ENCODE data around the gene MRGPRG. TPM values are rescaled to one million over a fixed set of nuclear protein-coding genes. Genes with fewer than 3 reads are reported as not detected.

MRGPRG gene
- total RNA-seq, 1 donor from 2014 or later = not detected

DNA sequence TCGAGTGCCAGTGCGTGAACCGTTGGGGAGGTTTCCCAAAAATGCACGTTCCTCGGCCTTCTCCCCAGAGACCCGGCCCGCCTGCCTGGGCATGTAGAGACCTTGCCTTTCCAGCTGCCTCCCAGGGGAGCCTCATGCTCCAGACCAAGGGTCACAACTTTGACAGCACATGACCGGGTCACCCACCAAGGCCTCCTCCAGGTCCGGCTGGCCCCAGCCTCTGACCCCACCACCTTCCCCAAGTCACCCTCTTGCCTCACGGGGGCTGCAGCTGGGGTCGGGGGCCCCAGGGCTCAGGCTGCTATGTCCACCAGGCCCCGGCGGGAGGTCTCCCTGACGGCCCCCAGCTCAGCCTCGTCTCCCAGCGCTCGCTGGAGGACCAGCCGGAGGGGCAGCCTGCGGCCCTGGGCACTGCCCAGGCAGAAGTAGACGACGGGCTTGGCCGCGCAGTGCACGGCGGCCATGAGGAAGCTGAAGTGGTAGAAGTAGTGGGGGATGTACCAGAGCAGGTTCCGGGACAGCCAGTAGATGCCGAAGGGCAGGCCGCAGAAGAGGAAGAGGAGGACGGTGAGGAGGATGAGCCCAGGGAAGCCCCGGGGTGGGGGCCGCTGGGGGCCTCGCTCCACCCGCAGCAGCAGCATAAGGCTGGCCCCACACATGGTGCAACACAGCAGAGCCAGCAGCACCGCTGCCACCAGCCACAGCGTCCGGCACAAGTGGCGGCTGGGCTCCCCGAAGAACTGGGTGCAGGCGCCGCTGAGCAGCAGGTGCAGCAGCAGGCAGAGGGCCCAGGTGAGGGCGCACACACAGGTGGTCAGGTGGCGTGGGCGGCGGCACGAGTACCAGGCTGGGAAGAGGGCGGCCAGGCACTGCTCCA, 9.2 kb upstream of the MRGPRG start:
- H3K36me3 Mint-ChIP-seq (ENCODE audit: unreplicated experiment) = no peaks in the 10 kb centered on the region
- no peak overlapping the region for H3K27ac Mint-ChIP-seq (ENCODE audit: unreplicated experiment)
- no peak for DNase-seq
- H3K9me3 Mint-ChIP-seq (ENCODE audit: unreplicated experiment) = peaks cover 15% of the 10 kb centered on the region
- H3K4me3 Mint-ChIP-seq (ENCODE audit: unreplicated experiment) = no peak overlapping the region
- TF ChIP-seq, protein P1, sequence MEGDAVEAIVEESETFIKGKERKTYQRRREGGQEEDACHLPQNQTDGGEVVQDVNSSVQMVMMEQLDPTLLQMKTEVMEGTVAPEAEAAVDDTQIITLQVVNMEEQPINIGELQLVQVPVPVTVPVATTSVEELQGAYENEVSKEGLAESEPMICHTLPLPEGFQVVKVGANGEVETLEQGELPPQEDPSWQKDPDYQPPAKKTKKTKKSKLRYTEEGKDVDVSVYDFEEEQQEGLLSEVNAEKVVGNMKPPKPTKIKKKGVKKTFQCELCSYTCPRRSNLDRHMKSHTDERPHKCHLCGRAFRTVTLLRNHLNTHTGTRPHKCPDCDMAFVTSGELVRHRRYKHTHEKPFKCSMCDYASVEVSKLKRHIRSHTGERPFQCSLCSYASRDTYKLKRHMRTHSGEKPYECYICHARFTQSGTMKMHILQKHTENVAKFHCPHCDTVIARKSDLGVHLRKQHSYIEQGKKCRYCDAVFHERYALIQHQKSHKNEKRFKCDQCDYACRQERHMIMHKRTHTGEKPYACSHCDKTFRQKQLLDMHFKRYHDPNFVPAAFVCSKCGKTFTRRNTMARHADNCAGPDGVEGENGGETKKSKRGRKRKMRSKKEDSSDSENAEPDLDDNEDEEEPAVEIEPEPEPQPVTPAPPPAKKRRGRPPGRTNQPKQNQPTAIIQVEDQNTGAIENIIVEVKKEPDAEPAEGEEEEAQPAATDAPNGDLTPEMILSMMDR (IDR thresholded peaks at IDR 0.05; ENCODE audit: partially characterized antibody, unreplicated experiment) = no peak
- peaks cover 26% of the 10 kb centered on the region for H3K4me1 Mint-ChIP-seq (ENCODE audit: low read depth, unreplicated experiment)
- peaks cover 7% of the 10 kb centered on the region for H3K27me3 Mint-ChIP-seq (ENCODE audit: unreplicated experiment)

DNA sequence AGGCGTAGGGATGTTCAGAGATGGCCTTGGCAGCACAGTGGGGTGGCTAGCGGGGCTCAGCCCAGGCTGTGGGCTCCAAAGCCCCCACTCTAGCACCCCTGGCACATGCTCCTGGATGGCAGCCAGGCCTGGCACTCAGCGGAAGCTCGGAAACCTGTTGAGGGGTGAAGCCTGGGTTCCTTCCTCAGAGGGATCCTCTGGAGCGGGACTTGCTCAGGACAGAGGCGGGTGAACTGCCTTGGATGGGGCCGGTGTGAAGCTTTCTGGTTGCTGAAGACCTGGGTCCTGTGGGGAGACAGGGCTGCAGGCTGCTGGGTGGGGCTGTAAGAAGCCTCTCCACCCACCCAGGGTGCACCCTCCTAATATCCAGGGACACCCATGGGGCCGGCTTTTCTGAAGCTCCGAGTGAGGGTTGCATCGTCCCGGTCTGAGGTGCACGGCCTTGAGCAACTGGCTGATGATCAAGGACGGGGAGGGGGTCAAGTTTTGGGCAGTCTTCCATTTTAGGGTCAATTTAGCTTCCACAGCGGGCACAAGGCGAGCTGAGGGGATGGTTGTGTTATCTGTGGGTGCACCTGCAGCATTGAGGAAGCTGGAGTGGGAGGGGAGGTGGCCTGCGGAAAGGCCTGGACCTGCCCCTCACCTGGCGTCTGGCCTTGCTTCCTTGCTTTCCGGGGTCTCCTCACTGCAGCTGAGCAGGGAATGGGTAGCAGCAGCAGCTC, 8.4 kb upstream of the MRGPRG start:
- Mint-ChIP-seq H3K4me3 (ENCODE audit: unreplicated experiment) (no peak overlapping the region), H3K27ac (ENCODE audit: unreplicated experiment) (no peak overlapping the region), H3K36me3 (ENCODE audit: unreplicated experiment) (no peaks in the 10 kb centered on the region), H3K27me3 (ENCODE audit: unreplicated experiment) (peaks cover 3% of the 10 kb centered on the region), H3K9me3 (ENCODE audit: unreplicated experiment) (peaks cover 9% of the 10 kb centered on the region), H3K4me1 (ENCODE audit: low read depth, unreplicated experiment) (peaks cover 18% of the 10 kb centered on the region)
- TF ChIP-seq, protein P1 (IDR thresholded peaks at IDR 0.05; ENCODE audit: partially characterized antibody, unreplicated experiment) = no peak
- DNase-seq = no peak

DNA sequence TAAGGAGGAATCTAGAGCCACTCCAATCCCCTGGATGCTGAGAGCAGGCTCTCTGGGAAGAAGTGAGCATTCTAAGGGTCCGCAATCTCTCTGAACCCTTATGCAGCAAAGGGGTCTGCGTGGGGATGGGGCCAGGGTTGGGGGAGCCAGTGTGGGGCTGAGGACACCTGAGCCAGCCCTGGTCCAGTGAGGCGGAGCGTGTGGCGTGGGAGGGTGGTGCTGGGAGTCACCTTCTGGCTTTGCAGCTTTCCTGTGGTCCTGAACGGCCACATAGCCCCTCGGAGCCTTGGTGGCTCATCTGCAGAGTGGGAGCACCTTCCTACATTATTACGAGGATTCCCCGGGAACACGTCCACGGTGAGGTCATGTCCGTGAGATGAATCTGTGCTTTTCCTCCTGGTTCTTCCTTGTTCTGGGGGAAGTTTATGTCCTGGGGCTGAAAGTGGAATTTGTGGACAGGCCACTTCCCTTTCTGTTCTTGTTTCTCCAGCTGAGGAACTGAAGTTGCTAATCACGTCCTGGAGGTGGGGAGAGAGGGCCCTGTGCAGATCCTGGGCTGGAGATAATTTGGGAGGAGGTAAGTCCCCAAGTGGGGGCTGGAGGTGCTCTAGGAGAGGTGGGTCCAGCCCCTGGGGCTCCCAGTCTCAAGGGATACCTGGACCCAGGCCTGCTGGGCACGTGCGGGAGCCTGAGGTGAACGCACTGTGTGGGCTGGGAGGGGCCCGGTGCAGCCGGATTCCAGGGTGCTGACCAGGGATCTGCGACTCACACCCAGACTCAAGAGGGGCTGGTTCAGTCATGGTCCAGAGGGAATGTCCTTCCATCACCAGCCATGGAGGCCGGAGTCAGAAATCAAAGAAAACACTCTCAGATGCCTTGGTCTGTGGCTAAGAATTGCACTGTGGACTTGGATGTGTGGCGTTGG, 7.5 kb upstream of the MRGPRG start:
- DNase-seq = no peak
- Mint-ChIP-seq H3K9me3 (ENCODE audit: unreplicated experiment) (peaks cover 5% of the 10 kb centered on the region), H3K27ac (ENCODE audit: unreplicated experiment) (no peak overlapping the region), H3K4me3 (ENCODE audit: unreplicated experiment) (no peak overlapping the region), H3K36me3 (ENCODE audit: unreplicated experiment) (no peaks in the 10 kb centered on the region), H3K27me3 (ENCODE audit: unreplicated experiment) (peaks cover 3% of the 10 kb centered on the region), H3K4me1 (ENCODE audit: low read depth, unreplicated experiment) (peaks cover 15% of the 10 kb centered on the region)
- TF ChIP-seq, protein P1 (IDR thresholded peaks at IDR 0.05; ENCODE audit: partially characterized antibody, unreplicated experiment) = no peak

DNA sequence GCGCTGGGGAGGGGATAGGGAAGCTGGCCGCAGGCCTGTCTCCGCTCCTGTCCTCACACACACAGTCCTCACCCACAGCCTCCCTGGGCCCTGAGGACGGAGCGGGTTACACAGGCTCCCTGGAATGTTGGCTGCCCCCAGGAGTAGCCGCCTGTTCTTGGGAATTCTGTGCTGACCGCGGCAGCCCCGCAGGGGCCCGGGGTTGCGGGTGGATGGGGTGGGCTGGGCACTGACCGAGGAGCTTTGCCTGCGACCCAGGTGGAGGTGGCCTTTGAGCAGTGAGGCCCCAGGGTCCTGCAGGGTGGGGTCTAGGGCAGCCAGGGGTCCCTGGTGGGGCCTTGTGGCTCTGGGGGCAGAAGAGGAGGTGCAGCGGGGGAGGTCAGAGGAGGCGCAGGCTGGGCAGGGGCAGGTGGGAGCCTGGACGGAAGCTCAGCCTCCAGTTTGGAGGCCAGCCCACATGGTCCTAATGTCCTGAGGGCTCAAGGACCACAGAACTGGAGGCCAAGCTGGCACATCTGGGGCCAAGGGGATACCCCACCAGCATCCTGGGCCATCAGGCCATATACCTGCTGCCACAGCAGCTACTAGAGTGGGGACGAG, 6.6 kb upstream of the MRGPRG start:
- TF ChIP-seq, protein P1 (IDR thresholded peaks at IDR 0.05; ENCODE audit: partially characterized antibody, unreplicated experiment) = no peak
- peaks cover 14% of the 10 kb centered on the region for H3K4me1 Mint-ChIP-seq (ENCODE audit: low read depth, unreplicated experiment)
- H3K27me3 Mint-ChIP-seq (ENCODE audit: unreplicated experiment) = peaks cover 3% of the 10 kb centered on the region
- no peaks in the 10 kb centered on the region for H3K36me3 Mint-ChIP-seq (ENCODE audit: unreplicated experiment)
- no peak for DNase-seq
- no peak overlapping the region for H3K27ac Mint-ChIP-seq (ENCODE audit: unreplicated experiment)
- peaks cover 5% of the 10 kb centered on the region for H3K9me3 Mint-ChIP-seq (ENCODE audit: unreplicated experiment)
- no peak overlapping the region for H3K4me3 Mint-ChIP-seq (ENCODE audit: unreplicated experiment)
